Sigmoid colon (tissue), 7 donors: ENCODE data around the gene MAEL. TPM values are rescaled to one million over a fixed set of nuclear protein-coding genes. Genes with fewer than 3 reads are reported as not detected.
A peak's percentile ranks its signal among the peaks of the same experiment; 100 is the strongest.

ENCODE experiments used
- DNase-seq: peaks from one replicate; pipeline ENCODE4 v3.0.0-alpha.2; 2019
- H3K27ac ChIP-seq, 4 donors: fragments of 200-600 bp; sonication (generic); one replicate each; pipeline ENCODE4 v1.5.1; 2016 to 2019; ENCODE audit warnings: mild to moderate bottlenecking in 1 of 4
- H3K27me3 ChIP-seq, 3 donors: fragments of 200-600 bp; sonication (generic); one replicate each; pipeline ENCODE4 v1.5.1; 2019; ENCODE audit warnings: mild to moderate bottlenecking in 1 of 3
- H3K36me3 ChIP-seq, 4 donors: fragments of 200-600 bp; sonication (generic); one replicate each; pipeline ENCODE4 v1.5.1; 2016 to 2019
- H3K4me1 ChIP-seq, 4 donors: fragments of 200-600 bp; sonication (generic); one replicate each; pipeline ENCODE4 v1.5.1; 2017 to 2019
- H3K4me3 ChIP-seq, 4 donors: fragments of 200-600 bp; sonication (generic); one replicate each; pipeline ENCODE4 v1.5.1; 2017 to 2019; ENCODE audit warnings: mild to moderate bottlenecking in 2 of 4, moderate library complexity in 1 of 4
- H3K9me3 ChIP-seq, 4 donors: fragments of 200-600 bp in 3 of 4; sonication (generic) in 3 of 4; one replicate each; pipeline versions ENCODE4 v1.5.1 to v1.6.1; 2013 to 2019
- CTCF ChIP-seq, 4 experiments: fragments of 450-650 bp in 3 of 4; fragments of 200-600 bp in 1 of 4; IDR thresholded peaks; one replicate each; pipeline ENCODE4 v1.5.1; 2016 to 2019; ENCODE audit warnings: antibody characterized with exemption in 4 of 4, mild to moderate bottlenecking in 3 of 4, moderate library complexity in 2 of 4
- EP300 ChIP-seq, 4 donors: sonication (generic); formaldehyde crosslinking; IDR thresholded peaks; one replicate each; pipeline ENCODE4 v1.6.1; 2017; ENCODE audit warnings: antibody characterized with exemption in 4 of 4
- POLR2A ChIP-seq, 2 donors: fragments of 450-650 bp; IDR thresholded peaks; one replicate each; pipeline ENCODE4 v1.6.1; 2016; ENCODE audit warnings: antibody characterized with exemption in 2 of 2, mild to moderate bottlenecking in 2 of 2, moderate library complexity in 2 of 2
- POLR2AphosphoS5 ChIP-seq, 4 donors: sonication (generic); formaldehyde crosslinking; IDR thresholded peaks; one replicate each; pipeline ENCODE4 v1.6.1; 2017; ENCODE audit warnings: antibody characterized with exemption in 4 of 4
- WGBS, 2 donors: extraction: QIAGEN DNeasy Blood & Tissue Kit; methylation state at CpG; one replicate each; pipeline ENCODE4 v1.1.7; 2013; 5-methylcytosine and 5-hydroxymethylcytosine counted together
- intact Hi-C: fragments of 100-400 bp; cut with DNase I; formaldehyde crosslinking; loops from one replicate; pipeline ENCODE4 v1.15.1; 2023
- polyA plus RNA-seq, 3 donors: library from polyadenylated mRNA; stranded (reverse); fragments of 200-250 nt; gene quantifications; one replicate each; pipeline ENCODE4 v1.2.3, GENCODE V29; 2013
- total RNA-seq, 4 donors: library from RNA; depleted of rRNA; stranded (reverse); fragments of >200 nt; gene quantifications; one replicate each; pipeline ENCODE4 v1.1.0, GENCODE V29; 2016
- donor health status: healthy with polysubstance abuse.
- donor health status: Bipolar disorder and iron deficiency.
- donor health status: healthy.

Gene MAEL
- total and polyA plus RNA-seq, 7 donors: 0.07 to 1.6 (median 1.1) TPM; not detected in 1

- DNase-seq: no peak
- H3K4me3 ChIP-seq: no peak overlapping the region
- peaks cover 0 to 6% (median 0%) of the 10 kb centered on the region in 3 donors for H3K27me3 ChIP-seq
- H3K36me3 ChIP-seq: no peaks in the 10 kb centered on the region
- H3K27ac ChIP-seq: no peak overlapping the region
- TF ChIP-seq POLR2A (IDR thresholded peaks at IDR 0.05) (no peak), EP300 (IDR thresholded peaks at IDR 0.05) (no peak), POLR2AphosphoS5 (IDR thresholded peaks at IDR 0.05) (no peak), CTCF (IDR thresholded peaks at IDR 0.05) (no peak)
- WGBS, 2 donors: 84 to 85% methylated on average over 10 of the region's 10 CpGs
- intact Hi-C loops: loop anchor here (1.0 to 5.0 kb wide), 2 partner anchors 79 to 171 kb away; partner anchors contain the start of gene ILDR2
- peaks cover 0 to 7% (median 6%) of the 10 kb centered on the region in 4 donors for H3K4me1 ChIP-seq
- H3K9me3 ChIP-seq: no peaks in the 10 kb centered on the region
Observed at GRCh38 chr1:167056529-167057231, 67.6 kb downstream of the MAEL start.

GRCh38 chr1:167057241-167057688 lies 68.2 kb downstream of the MAEL start:
- H3K9me3 ChIP-seq: no peaks in the 10 kb centered on the region
- intact Hi-C loops: loop anchor here (1.0 to 5.0 kb wide), 2 partner anchors 80 to 172 kb away; partner anchors contain the start of gene ILDR2

GRCh38 chr1:167059045-167059808 lies 70.1 kb downstream of the MAEL start:
- H3K27ac ChIP-seq: peak overlapping the region in 1 of 4 donors; percentile 13
- no peak overlapping the region for H3K4me3 ChIP-seq
- WGBS, 2 donors: 22 to 23% methylated on average over 17 of the region's 17 CpGs
- no peaks in the 10 kb centered on the region for H3K9me3 ChIP-seq
- peaks cover 0 to 6% (median 0%) of the 10 kb centered on the region in 3 donors for H3K27me3 ChIP-seq
- peaks cover 0 to 7% (median 6%) of the 10 kb centered on the region in 4 donors for H3K4me1 ChIP-seq
- no peaks in the 10 kb centered on the region for H3K36me3 ChIP-seq
- intact Hi-C loops: loop anchor here (1.0 to 5.0 kb wide), 2 partner anchors 82 to 149 kb away; partner anchors contain the start of gene ILDR2
- TF ChIP-seq CTCF (IDR thresholded peaks at IDR 0.05) (peak; percentile 82 to 97 (median 92)), POLR2AphosphoS5 (IDR thresholded peaks at IDR 0.05) (no peak)
- DNase-seq: peak; percentile 85

More at GRCh38 chr1:167057241-167057688, 68.2 kb downstream of the MAEL start:
- H3K36me3 ChIP-seq: no peaks in the 10 kb centered on the region
- H3K4me3 ChIP-seq: no peak overlapping the region
- WGBS, 2 donors: 57 to 67% methylated on average over 6 of the region's 6 CpGs
- DNase-seq: no peak
- H3K27ac ChIP-seq: no peak overlapping the region
- H3K27me3 ChIP-seq: peaks cover 0 to 6% (median 0%) of the 10 kb centered on the region in 3 donors
- peak; percentile 25 to 60 (median 53) for TF ChIP-seq CTCF (IDR thresholded peaks at IDR 0.05)
- no peak for TF ChIP-seq POLR2A (IDR thresholded peaks at IDR 0.05)
- TF ChIP-seq EP300 (IDR thresholded peaks at IDR 0.05): no peak
- no peak for TF ChIP-seq POLR2AphosphoS5 (IDR thresholded peaks at IDR 0.05)
- H3K4me1 ChIP-seq: peaks cover 0 to 7% (median 6%) of the 10 kb centered on the region in 4 donors

GRCh38 chr1:167059809-167060107 lies 70.7 kb downstream of the MAEL start:
- Histone ChIP-seq H3K27ac (no peak overlapping the region), H3K4me3 (no peak overlapping the region), H3K4me1 (peaks cover 0 to 7% (median 6%) of the 10 kb centered on the region in 4 donors), H3K9me3 (no peaks in the 10 kb centered on the region), H3K36me3 (no peaks in the 10 kb centered on the region), H3K27me3 (peaks cover 0 to 6% (median 0%) of the 10 kb centered on the region in 3 donors)
- no peak for TF ChIP-seq POLR2A (IDR thresholded peaks at IDR 0.05)
- no peak for TF ChIP-seq EP300 (IDR thresholded peaks at IDR 0.05)
- no peak for TF ChIP-seq POLR2AphosphoS5 (IDR thresholded peaks at IDR 0.05)
- no peak for TF ChIP-seq CTCF (IDR thresholded peaks at IDR 0.05)
- intact Hi-C loops: loop anchor here (1.0 to 5.0 kb wide), 2 partner anchors 82 to 149 kb away; partner anchors contain the start of gene ILDR2
- no peak for DNase-seq
- WGBS, 2 donors: 71 to 77% methylated on average over 1 of the region's 1 CpG
